Testis (tissue), 2 donors: Measurements from ENCODE around the gene DOCK7.

Experiments used
- CTCF ChIP-seq, 3 experiments: fragments of 450-650 bp in 2 of 3; fragments of 200-600 bp in 1 of 3; sonication (generic) in 1 of 3; IDR thresholded peaks; one replicate each; pipeline ENCODE4 v1.5.1; 2016 to 2019; ENCODE audit warnings: antibody characterized with exemption in 3 of 3, mild to moderate bottlenecking in 2 of 3, moderate library complexity in 1 of 3
- POLR2A ChIP-seq: fragments of 450-650 bp; IDR thresholded peaks from one replicate; pipeline ENCODE4 v1.6.1; 2017; ENCODE audit warnings: antibody characterized with exemption, mild to moderate bottlenecking, moderate library complexity

GRCh38 chr1:62685431-62685859, 2.7 kb downstream of the DOCK7 start:
- no peak for TF ChIP-seq POLR2A
- TF ChIP-seq CTCF (IDR thresholded peaks at IDR 0.05), result no peak
